HG02588 (cell line): Measurements from ENCODE around the gene BTN3A1.
"Not testable (repeated sequence)": the region's sequence is repeated elsewhere in the genome, so short reads cannot be mapped to it uniquely, and the experiment has no call there.

Source experiments
- ATAC-seq: cut with Tn5 transposase; IDR thresholded peaks from one replicate; pipeline ENCODE4 v1.9.1; 2021; ENCODE audit warnings: mild to moderate bottlenecking, moderate library complexity; ENCODE audit not compliant: unreplicated experiment

Gene BTN3A1

DNA sequence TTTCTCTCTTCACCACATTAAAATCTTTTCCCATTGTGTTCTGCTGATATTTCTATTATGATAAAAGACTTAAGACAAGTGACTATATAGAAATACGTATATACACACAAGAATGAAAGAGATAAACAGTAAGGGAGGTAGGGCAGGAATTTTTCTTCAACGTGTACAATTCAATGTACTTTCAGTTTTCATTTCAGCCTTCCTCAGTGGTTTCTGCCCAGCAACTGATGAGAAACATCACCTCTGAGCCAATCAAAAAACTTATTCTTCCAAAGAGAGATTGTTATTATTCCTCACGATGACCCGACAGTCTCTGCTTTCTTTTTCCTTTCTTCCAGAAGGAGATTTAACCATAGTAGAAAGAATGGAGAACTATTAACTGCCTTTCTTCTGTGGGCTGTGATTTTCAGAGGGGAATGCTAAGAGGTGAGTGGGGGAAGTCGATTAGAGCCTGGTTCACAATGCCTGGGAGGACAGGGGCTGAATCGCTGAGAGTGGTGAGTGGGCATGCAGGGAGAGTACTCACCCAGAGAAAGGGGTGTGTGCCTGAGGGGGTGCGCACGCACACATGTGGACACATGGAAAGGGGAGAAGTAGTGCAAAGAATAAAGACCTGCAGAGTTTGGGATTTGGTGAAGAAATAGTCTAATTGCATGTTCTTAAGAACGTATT lies at the start of gene BTN3A1:
BTN3A1 (plus strand) TSS at position 289 of the 672 bp plus-strand sequence. CDS start 3,289 bp downstream, outside the sequence.
- ATAC-seq: peak; percentile 89

DNA sequence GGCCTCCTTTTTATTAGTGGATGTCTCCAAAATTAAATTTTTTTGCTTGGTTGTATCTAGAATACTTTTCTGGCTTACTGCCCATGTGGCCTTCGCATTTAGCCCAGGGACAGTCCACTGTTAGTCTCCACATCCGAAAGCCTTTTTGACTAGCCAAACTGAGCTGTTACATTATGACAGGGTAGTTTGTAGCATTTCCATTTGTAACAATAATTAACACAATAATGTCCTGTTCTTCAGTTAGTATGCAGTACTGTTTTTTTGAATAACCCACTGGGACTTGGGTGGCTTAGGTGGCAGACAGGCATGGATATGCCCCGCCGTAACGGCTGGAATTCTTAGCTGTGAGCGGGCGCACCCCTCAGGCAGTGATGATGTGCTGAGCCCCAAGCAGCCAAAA lies 49.8 kb upstream of the BTN3A1 start:
- no peak for ATAC-seq

DNA sequence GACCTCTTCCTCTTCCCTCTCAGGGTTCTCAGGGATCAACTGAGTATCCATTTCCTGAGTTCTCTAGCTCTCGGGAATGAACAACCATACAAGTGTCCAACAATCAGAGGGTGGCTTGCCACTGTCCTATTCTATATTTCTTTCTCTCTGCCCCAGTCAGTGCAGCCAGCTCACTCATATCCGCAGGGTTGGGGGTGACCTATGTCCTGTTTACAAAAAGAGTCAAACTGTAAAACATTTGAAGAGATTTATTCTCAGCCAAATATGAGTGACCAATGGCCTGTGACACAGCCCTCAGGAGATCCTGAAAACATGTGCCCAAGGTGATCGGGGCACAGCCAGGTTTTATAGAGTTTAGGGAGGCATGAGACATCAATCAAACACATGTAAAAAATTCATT lies 47.9 kb upstream of the BTN3A1 start:
- ATAC-seq: no peak

DNA sequence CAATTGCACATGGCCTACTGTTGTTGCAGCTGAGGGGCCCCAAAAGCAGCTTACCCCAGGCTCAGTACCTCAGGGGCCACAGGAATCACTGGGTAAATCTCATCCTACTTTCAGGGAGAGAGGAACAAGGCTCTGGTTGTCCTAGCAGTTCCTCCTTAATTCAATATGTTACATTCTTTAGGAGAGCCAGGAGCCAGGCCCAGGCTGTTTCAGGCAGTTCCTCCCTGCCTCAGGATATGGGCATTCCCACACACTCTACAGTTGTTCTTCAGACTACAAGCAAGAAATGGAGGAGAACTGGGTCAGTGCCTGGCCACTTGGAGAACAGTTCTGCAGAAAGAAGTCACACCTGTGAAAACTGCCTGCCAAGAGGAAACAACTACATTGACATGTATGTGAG lies 46.7 kb upstream of the BTN3A1 start:
- no peak for ATAC-seq

DNA sequence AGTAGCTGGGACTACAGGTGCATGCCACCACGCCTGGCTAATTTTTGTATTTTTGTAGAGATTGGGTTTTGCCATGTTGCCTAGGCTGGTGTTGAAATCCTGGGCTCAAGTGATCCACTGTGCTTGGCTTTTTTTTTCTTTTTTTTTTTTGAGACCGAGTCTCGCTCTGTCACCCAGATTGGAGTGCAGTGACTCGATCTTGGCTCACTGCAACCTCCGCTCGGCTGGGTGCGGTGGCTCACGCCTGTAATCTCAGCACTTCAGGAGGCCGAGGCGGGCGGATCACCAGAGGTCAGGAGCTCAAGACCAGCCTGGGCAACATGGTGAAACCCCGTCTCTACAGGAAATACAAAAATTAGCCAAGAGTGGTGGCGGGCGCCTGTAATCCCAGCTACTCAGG lies 44.5 kb upstream of the BTN3A1 start:
- not testable (repeated sequence) for ATAC-seq

DNA sequence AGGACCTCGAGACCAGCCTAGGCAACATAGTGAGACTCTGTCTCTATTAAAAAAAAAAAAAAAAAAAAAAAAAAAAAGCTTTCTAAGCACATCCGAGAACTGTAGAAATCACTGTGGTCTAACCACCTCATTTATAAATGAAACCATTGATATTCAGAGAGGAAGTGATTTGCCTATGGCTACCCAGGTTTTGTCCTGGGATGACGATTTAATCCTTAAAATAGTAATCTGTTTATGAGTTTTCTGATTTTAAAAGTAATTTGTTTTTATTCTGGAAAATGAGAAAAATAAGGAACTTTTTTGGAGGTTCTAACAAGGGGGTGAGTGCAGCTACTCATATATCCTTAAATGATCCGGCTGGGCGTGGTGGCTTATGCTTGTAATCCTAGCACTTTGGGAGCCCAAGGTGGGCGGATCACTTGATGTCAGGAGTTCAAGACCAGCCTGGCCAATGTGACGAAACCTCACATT lies 43.5 kb upstream of the BTN3A1 start:
- peak; percentile 33 for ATAC-seq

DNA sequence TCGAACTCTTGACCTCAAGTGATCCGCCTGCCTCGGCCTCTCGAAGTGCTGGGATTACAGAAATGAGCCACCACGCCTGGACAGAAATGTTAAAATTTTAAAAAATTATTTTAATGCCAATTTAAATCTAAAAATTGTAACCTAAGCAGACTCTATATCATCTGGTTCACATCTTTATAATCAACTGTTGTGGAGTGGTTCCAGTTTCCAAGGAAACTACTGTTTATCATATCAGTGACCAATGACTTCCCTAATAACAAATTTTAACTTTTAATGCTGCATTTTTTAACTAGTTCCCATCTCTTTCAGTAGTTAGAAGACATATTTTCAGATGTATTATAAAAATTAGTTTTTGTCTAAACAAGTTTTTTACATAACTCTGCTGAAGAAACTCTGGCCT lies 42.3 kb upstream of the BTN3A1 start:
- no peak for ATAC-seq

DNA sequence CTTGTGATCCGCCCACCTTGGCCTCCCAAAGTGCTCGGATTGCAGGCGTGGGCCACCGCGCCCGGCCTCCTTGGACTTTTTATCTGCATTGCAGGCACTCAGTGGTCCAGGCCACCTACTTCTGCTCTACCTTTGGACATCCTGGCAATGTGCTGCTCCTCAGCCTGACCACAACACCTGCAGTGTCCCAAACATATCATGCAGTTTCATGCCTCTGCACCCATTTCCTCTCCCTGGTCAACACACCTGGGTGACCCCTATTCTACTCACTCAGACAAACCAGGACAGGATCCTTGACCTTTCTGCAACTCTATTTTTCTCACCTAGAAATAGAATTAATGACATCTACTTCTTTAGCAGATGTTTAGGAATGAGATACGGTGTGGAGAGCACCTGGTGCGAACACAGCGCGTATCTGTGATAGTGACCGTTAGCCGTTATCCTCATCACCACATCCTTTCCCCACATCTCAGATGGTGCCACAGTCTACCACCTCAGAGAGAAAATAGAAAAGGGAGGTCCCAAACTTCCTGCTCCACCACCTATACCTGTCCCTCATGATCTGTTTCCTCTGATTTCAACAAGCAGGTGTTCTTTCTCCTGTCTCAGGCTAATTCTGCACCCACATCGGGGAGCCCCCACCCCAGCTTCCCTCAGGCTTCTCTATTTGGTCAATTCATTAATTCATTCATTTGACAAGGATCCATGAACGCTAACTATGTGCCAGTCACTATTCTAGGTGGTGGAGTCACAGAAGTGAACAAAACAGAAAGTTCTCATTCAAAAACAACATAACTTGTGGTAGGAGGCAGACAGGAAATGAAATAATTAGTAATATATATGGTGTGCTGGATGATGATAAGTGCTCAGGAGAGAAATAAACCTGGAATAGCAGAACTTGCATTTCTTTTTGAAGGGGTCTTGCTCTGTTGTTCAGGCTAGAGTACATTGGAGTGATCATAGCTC lies 41.3 kb upstream of the BTN3A1 start:
- peak; percentile 44 for ATAC-seq

DNA sequence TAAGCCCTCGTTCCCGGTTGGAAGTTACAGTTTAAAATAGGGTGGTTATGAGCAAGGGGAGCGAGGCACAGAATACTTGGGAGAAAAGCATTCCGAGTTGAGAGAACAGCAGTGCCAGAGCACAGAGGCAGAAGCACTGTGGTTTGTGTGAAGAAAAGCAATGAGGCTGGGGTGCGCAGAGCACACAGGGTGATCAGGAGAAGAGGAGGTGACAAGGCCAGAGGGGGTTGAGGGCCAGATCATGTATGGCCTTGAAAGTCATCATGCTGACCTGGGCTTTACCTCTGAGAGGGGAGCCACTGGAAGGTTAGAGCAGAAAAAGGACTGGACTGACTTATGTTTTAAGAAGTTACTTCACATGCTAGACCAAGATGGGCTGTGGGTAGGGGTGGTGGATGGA lies 40.5 kb upstream of the BTN3A1 start:
- no peak for ATAC-seq

DNA sequence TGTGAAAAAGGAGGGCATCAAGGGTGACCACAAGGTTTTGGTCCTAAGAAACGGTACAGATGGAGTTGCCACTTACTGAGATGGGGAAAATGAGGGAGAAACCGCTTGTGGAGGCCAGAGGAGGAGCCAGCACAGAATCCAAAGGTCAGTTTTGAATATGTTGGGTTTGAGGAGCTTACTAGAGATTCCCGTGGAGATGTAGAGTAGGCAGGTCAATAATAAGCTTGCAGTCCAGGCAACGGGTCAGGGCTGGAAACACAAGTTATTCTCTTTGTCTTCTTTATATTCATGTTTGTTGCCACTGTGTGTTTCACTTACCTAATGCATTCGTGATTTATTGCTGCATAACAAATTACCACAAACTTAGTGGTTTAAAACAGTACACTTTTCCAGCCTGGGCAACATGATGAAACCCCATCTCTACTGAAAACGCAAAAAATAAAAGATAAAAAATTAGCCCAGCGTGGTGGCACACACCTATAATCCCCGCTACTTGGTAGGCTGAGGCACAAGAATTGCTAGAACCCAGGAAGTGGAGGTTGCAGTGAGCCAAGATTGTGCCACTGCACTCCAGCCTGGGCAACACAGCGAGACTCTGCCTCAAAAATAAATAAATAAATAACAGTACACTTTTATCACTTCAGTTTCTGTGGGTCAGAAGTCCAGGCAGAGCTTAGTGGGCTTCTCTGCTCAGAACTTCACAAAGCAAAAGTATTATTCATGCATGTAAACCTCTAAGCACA lies 39.8 kb upstream of the BTN3A1 start:
- ATAC-seq: no peak

DNA sequence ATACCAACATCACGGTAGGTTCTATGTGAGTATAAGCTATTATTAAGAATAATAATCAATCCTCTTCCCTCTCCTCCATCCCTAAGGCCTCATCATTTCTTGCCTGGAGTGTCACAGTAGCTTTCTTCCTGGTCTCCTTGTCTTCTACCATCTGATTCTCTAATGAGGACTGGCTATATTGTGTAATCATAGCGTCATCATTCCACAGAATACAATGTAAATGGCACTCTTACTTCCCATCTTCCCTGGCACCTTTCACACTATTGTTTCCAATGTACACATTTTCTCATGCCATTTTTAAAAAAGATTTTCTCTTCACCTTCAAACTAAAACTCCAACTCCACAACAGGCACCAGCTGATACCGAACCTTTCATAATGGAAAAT lies 39.2 kb upstream of the BTN3A1 start:
- ATAC-seq: no peak

DNA sequence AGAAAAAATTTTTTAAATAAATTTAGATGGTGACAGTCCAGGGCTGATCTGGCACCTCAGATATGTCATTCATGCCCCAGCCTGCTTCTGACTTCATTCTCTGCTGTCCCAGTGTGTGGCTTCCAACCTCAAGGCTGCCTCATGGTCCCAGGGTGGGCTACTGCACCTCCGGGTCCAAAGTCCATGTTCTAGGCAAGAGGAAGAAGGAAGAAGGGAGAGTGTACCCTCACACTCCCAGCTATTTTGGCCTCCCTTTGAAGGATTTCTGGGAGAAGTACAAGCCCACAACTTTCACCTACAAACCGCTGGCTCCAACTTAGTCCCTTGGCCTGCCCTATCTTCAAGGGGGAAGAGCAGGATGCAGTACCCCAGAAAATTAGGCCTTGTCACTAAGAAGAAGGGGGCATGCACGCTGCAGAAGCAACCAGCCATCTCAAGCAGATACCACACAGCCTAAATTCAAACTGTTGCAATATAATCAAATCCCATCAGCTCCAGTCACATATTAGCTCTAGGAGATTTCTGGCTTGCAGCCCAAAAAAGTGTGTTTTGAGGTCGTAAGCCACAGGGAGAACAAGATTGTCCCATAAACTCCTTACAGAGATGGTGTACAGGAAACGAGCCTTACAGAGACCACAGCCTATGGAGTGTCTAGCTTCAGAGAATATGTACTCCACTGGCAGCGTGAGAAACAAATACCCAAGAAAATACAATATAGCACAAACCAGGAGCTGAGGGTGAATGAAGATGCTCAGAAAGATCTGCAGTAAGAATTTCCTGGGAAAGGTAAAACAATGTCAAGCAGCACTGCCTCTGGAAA lies 38.0 kb upstream of the BTN3A1 start:
- ATAC-seq: no peak

DNA sequence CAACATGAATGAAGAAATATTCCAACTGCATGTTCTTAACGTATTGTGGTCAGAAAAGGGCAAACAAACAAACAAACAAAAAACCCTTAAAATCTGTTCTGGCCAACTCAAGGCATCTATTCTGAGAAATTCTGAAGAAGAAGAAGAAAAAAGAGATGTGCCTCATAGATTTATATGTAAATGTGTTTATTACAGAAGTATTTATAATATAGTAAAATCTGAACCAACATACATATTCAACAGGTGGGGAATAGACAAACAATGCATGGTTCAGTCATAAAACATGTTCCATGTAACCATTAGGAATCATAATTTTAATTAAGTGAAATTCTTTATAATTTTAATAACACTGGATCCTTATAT lies 36.5 kb upstream of the BTN3A1 start:
- ATAC-seq: no peak

DNA sequence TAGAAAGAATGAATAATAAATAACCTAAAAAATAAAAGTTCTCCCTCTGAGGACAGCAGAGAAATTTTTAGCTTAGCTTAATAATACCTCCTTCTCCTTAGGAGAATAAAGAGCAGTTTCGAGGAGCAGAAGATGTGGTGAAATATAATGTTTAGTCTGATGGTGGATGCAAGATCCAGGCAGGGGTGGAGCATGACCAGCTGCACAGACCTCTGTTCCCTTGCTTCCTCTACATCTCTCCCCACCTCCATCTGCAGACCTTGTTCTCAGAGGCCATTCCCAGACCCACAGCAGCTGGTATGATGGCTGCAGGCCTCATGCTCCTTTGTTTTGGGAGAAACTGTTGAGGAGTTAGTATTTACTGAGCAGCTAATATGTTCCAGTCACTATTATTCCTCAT lies 35.6 kb upstream of the BTN3A1 start:
- no peak for ATAC-seq

DNA sequence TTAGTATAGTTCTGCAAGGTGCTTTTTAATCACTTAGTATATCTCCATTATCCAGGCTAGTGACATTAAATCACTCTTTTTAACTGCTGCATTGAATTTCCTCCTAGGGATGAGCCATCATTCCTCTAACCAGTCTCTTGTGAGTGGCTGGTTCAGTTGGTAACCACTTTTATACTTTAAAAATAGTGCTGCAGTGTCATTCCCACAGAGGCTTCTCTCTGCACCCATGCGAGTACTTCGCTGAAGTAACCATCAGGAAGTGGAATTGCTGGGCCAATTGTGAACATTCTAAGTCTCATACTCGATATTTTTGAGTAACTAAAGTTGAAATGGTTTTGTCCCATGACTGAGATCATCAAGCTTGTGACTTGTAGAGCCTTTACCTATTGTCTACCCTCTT lies 35.0 kb upstream of the BTN3A1 start:
- ATAC-seq: no peak

DNA sequence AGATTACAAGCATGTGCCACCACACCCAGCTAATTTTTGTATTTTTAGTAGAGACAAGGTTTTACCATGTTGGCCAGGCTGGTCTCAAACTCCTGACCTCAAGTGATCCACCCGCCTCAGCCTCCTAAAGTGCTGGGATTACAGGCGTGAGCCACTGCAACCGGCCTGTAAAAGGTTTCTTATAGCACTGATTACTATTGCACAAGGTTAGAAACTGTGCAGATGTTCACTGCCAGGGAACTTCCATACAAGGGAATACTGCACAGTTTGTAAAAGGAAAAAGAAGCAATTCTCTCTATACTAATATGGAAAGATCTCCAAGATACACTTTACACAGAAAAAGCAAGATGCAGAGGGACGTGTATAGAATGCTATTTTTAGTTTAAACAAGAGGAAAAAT lies 30.3 kb upstream of the BTN3A1 start:
- not testable (repeated sequence) for ATAC-seq

DNA sequence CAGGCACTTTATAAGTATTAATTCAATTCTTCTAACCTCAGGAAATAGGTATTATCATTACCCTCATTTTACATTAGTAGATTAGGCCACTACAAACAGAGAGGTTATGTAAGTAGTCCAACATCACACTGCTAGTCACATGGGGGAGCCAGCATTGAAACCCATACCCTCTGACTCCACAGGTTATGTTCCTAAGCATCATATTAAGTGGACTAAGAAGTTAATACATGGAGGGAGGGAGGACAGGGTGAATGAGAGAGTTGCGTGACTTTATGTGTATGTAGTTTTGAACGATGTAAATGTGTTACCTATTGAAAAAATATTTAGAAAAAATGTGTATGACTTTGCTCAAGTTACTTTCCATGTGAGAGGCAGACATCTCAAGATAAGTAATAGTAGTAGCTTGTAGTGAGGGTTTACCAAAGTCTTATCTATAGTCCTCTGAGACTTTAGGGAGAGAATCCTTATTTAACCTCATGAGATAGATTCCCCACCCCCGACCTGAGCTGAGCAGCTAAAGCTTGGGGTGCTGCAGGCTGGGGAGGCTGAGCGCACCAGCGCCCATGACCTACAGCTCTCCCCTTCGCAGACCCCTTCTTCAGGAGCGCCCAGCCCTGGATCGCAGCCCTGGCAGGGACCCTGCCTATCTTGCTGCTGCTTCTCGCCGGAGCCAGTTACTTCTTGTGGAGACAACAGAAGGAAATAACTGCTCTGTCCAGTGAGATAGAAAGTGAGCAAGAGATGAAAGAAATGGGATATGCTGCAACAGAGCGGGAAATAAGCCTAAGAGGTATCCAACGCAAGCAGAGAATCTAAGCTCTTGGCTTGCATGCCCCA lies 29.5 kb upstream of the BTN3A1 start:
- ATAC-seq: no peak

DNA sequence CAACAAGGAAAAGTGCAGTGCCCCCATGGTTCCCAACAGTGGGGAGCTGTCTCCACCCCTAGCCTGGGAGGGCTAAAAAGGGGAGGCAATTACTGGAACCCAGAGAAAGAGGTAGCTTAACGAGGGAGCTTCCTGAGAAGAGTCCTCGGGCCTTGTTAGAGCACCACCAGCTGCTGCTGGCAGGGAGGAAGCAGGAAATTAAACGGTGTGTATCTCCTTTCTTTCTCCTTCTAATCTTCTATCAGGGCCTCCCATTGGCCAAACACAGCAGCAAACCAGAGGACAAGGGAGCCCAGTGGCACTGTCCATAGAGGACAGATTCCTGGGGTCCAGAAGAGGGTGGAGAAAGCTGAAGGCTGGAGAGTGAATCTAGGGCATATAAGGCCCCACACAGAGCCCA lies 26.8 kb upstream of the BTN3A1 start:
- ATAC-seq: no peak

DNA sequence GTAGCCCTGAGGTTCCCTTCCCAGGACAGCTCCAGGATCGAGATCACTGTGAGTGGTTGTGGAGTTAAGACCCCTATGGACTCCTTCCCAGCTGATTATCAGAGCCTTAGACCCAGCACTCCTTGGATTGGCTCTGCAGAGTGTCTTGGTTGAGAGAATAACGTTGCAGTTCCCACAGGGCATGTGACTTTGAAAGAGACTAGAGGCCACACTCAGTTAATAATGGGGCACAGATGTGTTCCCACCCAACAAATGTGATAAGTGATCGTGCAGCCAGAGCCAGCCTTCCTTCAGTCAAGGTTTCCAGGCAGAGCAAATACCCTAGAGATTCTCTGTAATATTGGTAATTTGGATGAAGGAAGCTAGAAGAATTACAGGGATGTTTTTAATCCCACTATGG lies 24.4 kb upstream of the BTN3A1 start:
- no peak for ATAC-seq

DNA sequence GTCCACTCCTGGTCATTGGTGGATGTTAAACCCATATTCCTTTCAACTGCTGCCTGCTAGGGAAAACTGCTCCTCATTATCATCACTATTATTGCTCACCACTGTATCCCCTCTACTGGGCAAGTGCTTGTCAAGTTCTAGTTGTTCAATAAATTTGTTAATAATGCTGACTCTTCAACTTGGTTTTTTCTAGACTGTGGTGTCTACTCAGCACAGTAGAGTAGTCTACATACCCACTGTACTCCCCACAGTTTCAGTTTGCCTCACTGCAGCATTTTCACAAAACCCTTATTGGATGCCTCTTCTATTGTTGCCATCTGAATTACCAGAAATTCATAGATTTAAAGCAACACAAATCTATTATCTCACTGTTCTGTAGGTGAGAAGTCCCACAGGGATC lies 23.9 kb upstream of the BTN3A1 start:
- ATAC-seq: not testable (repeated sequence)
